ENCODE measurements around the gene AGMO.

The AGMO gene

GRCh38 chr7:15225981-15226380, 335.8 kb downstream of the AGMO start:
- H3K4me3 ChIP-seq (replicated peaks; ENCODE audit: low read depth, low read length), result no peak overlapping the region
- DNase-seq (ENCODE audit: low read depth), result no peak
- no peak for TF ChIP-seq CTCF (IDR thresholded peaks at IDR 0.05; ENCODE audit: low read length, missing control alignments)

- no peak overlapping the region for H3K4me3 ChIP-seq (replicated peaks; ENCODE audit: low read depth, low read length)
- DNase-seq (ENCODE audit: low read depth), result no peak
- TF ChIP-seq CTCF (IDR thresholded peaks at IDR 0.05; ENCODE audit: low read length, missing control alignments), result no peak
Observed at GRCh38 chr7:15219758-15220157, 342.1 kb downstream of the AGMO start.

GRCh38 chr7:15218261-15218660, 343.6 kb downstream of the AGMO start:
- no peak overlapping the region for H3K4me3 ChIP-seq (replicated peaks; ENCODE audit: low read depth, low read length)
- no peak for TF ChIP-seq CTCF (IDR thresholded peaks at IDR 0.05; ENCODE audit: low read length, missing control alignments)
- DNase-seq (ENCODE audit: low read depth), result no peak

GRCh38 chr7:15215616-15216015, 346.2 kb downstream of the AGMO start:
- DNase-seq (ENCODE audit: low read depth), result no peak
- no peak for TF ChIP-seq CTCF (IDR thresholded peaks at IDR 0.05; ENCODE audit: low read length, missing control alignments)
- H3K4me3 ChIP-seq (replicated peaks; ENCODE audit: low read depth, low read length), result no peak overlapping the region

GRCh38 chr7:15214976-15215375, 346.8 kb downstream of the AGMO start:
- TF ChIP-seq CTCF (IDR thresholded peaks at IDR 0.05; ENCODE audit: low read length, missing control alignments), result no peak
- H3K4me3 ChIP-seq (replicated peaks; ENCODE audit: low read depth, low read length), result no peak overlapping the region
- no peak for DNase-seq (ENCODE audit: low read depth)

GRCh38 chr7:15213093-15213492, 348.7 kb downstream of the AGMO start:
- no peak for DNase-seq (ENCODE audit: low read depth)
- no peak overlapping the region for H3K4me3 ChIP-seq (replicated peaks; ENCODE audit: low read depth, low read length)
- no peak for TF ChIP-seq CTCF (IDR thresholded peaks at IDR 0.05; ENCODE audit: low read length, missing control alignments)

- DNase-seq (ENCODE audit: low read depth), result no peak
- TF ChIP-seq CTCF (IDR thresholded peaks at IDR 0.05; ENCODE audit: low read length, missing control alignments), result no peak
- H3K4me3 ChIP-seq (replicated peaks; ENCODE audit: low read depth, low read length), result no peak overlapping the region
Observed at GRCh38 chr7:15209429-15209828, 352.4 kb downstream of the AGMO start.
